ENCODE data around the gene HIGD1C. TPM values are rescaled to one million over a fixed set of nuclear protein-coding genes. Genes with fewer than 3 reads are reported as not detected.
A peak's percentile ranks its signal among the peaks of the same experiment; 100 is the strongest.

HIGD1C gene
- total and polyA plus RNA-seq, 7 donors: not detected

DNA sequence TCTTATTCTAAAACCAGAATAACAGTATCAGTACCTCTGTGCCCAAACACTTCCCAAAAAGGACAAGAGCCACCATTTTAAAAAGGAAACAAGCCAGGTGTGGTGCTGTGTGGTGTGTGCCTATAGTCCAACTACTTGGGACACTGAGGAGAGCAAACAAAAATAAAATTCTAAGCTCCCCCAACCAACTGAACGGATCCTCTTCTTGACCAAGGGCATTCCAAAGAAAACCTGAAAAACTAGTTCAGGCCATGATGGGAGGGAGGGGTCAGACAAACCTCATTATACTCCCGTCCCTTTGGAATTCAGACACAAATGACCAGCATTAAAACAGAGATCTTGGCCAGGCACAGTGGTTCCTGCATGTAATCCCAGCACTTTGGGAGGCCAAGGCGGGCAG lies 53.3 kb downstream of the HIGD1C start:
- H3K27ac ChIP-seq: no peak overlapping the region
- no peak for DNase-seq
- 36 to 74% methylated on average over 3 of the region's 3 CpGs for WGBS, 2 donors
- intact Hi-C loops (cut with DNase I): no loop called here
- H3K4me1 ChIP-seq: no peaks in the 10 kb centered on the region
- TF ChIP-seq POLR2AphosphoS5 (IDR thresholded peaks at IDR 0.05): no peak
- TF ChIP-seq POLR2A (IDR thresholded peaks at IDR 0.05): no peak
- TF ChIP-seq, protein P1, sequence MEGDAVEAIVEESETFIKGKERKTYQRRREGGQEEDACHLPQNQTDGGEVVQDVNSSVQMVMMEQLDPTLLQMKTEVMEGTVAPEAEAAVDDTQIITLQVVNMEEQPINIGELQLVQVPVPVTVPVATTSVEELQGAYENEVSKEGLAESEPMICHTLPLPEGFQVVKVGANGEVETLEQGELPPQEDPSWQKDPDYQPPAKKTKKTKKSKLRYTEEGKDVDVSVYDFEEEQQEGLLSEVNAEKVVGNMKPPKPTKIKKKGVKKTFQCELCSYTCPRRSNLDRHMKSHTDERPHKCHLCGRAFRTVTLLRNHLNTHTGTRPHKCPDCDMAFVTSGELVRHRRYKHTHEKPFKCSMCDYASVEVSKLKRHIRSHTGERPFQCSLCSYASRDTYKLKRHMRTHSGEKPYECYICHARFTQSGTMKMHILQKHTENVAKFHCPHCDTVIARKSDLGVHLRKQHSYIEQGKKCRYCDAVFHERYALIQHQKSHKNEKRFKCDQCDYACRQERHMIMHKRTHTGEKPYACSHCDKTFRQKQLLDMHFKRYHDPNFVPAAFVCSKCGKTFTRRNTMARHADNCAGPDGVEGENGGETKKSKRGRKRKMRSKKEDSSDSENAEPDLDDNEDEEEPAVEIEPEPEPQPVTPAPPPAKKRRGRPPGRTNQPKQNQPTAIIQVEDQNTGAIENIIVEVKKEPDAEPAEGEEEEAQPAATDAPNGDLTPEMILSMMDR (IDR thresholded peaks at IDR 0.05): no peak
- TF ChIP-seq EP300 (IDR thresholded peaks at IDR 0.05): no peak
- no peaks in the 10 kb centered on the region for H3K27me3 ChIP-seq
- no peak overlapping the region for H3K4me3 ChIP-seq
- H3K9me3 ChIP-seq: no peaks in the 10 kb centered on the region
- H3K36me3 ChIP-seq: peaks cover 6 to 71% (median 14%) of the 10 kb centered on the region in 4 donors

DNA sequence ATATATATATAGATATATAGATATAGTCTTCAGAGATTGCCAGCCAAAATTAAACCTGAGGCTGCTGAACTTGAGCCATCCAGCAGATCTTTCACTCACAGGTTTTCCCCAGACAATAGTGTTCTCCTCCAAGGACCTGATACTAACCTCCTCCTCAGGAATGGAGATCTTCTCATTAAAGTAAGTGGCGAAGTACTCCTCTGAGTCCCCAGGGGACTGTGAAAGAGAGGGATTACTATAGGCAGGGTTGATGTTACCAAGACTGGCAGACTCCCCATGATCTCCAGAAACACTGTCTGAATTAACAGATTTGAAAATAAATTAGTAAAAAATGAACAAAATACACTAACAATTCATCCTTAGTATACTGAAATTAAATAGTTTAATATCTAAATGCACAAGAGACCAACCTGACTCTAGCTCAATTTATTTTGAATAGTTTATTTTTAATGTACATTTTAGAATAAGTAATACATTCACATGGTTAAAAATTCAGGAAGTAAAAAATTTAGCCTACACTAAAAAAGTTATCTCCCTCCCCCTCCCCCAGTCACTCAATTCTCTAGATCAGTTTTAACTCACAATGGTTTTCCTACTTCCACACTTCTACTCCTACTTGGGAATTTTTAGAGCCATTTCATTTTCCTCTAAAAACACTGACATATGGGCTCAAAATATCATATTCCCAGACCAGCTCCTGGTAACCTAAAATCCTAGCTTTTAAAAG lies 56.1 kb downstream of the HIGD1C start:
- no peaks in the 10 kb centered on the region for H3K4me1 ChIP-seq
- intact Hi-C loops (cut with DNase I): no loop called here
- 94 to 96% methylated on average over 1 of the region's 1 CpG for WGBS, 2 donors
- no peaks in the 10 kb centered on the region for H3K9me3 ChIP-seq
- H3K27me3 ChIP-seq: no peaks in the 10 kb centered on the region
- no peak for DNase-seq
- no peak overlapping the region for H3K4me3 ChIP-seq
- H3K36me3 ChIP-seq: peaks cover 6 to 48% (median 13%) of the 10 kb centered on the region in 4 donors
- H3K27ac ChIP-seq: peak overlapping the region; percentile 9 to 45 (median 31)
- TF ChIP-seq POLR2A (IDR thresholded peaks at IDR 0.05): no peak
- TF ChIP-seq POLR2AphosphoS5 (IDR thresholded peaks at IDR 0.05): no peak
- TF ChIP-seq, protein P1 (IDR thresholded peaks at IDR 0.05): no peak
- no peak for TF ChIP-seq EP300 (IDR thresholded peaks at IDR 0.05)

DNA sequence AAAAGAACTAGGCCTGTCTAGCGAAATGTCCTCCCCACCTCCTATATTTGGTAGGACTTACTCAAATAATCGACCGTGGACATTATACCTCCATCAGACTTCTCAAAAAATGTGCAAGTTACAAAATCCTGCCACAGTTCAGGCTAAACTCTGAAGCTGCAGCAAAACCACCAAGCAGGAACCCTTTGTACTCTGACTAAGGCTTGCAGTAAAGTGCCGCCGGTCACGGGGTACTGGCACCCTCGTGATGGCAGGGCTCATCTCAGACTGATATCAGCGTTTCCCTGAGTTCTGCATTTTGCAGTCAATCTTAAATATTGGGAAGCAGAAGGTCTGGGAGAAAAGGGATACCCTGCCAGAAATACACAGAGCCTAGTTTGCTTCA lies 56.7 kb downstream of the HIGD1C start:
- 46 to 76% methylated on average over 8 of the region's 8 CpGs for WGBS, 2 donors
- peak overlapping the region; percentile 9 to 45 (median 31) for H3K27ac ChIP-seq
- H3K4me3 ChIP-seq: no peak overlapping the region
- H3K4me1 ChIP-seq: no peaks in the 10 kb centered on the region
- H3K9me3 ChIP-seq: no peaks in the 10 kb centered on the region
- peaks cover 6 to 44% (median 13%) of the 10 kb centered on the region in 4 donors for H3K36me3 ChIP-seq
- peak; percentile 83 for DNase-seq
- intact Hi-C loops (cut with DNase I): no loop called here
- H3K27me3 ChIP-seq: no peaks in the 10 kb centered on the region
- TF ChIP-seq, protein P1 (IDR thresholded peaks at IDR 0.05): no peak
- TF ChIP-seq POLR2A (IDR thresholded peaks at IDR 0.05) (no peak), POLR2AphosphoS5 (IDR thresholded peaks at IDR 0.05) (peak in 3 of 4 donors; percentile 16 to 45 (median 27)), EP300 (IDR thresholded peaks at IDR 0.05) (no peak)

DNA sequence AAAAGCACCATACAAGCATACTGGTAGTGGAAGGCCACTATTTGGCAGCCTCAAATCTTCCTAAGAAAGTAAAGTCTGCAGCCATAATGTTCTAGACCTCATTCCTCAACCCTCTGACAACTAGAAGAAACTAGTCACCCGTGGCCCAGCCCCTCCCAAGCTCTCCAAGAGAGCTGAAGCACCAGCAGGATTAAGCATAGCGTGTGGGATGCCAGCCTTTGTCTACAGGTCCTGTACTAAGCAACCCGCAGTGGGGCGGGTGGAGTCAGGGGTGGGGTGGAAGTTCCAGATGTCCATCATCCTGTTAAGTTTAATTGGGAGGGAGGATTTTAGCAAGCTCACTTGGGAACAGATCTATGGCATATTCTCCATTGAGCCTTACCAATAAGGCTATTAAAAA lies 59.6 kb downstream of the HIGD1C start:
- DNase-seq: no peak
- intact Hi-C loops (cut with DNase I): no loop called here
- no peaks in the 10 kb centered on the region for H3K4me1 ChIP-seq
- peaks cover 0 to 15% (median 0%) of the 10 kb centered on the region in 4 donors for H3K36me3 ChIP-seq
- H3K27ac ChIP-seq: no peak overlapping the region
- no peaks in the 10 kb centered on the region for H3K9me3 ChIP-seq
- no peak overlapping the region for H3K4me3 ChIP-seq
- 66 to 84% methylated on average over 4 of the region's 4 CpGs for WGBS, 2 donors
- H3K27me3 ChIP-seq: no peaks in the 10 kb centered on the region
- TF ChIP-seq POLR2AphosphoS5 (IDR thresholded peaks at IDR 0.05) (no peak), EP300 (IDR thresholded peaks at IDR 0.05) (no peak)

DNA sequence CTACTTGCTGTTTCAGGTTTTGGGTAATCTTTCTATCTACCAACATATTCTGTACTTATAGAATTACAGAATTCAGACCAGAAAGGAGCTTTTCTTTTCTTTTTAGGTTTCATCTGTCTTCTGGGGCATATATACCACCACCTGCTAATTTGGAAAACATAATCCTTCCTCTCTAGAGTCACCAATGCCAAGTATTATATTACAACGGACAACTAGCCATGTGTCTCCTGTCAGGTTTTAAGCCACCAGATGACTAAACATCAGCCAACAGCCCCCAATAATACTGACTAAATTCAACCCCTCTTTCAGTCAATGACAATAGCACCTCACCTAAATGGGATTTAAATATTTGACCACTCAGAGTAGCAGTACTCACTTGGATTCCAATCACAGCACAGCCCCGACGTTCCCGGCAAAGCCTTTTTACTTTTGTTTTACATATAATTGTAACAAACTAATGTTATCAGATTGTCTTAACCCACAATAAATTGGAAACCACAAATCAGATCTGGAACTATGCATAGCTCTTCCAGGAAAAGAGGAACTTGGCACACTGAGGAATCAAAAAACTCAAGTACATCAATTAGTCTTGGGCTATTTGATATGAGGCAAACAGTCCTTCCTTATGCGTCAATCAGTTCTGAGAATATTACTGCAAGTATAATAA lies 60.4 kb downstream of the HIGD1C start:
- TF ChIP-seq EP300 (IDR thresholded peaks at IDR 0.05) (no peak), POLR2A (IDR thresholded peaks at IDR 0.05) (no peak), POLR2AphosphoS5 (IDR thresholded peaks at IDR 0.05) (no peak)
- TF ChIP-seq, protein P1 (IDR thresholded peaks at IDR 0.05): no peak
- H3K27ac ChIP-seq: no peak overlapping the region
- H3K4me1 ChIP-seq: no peaks in the 10 kb centered on the region
- no peaks in the 10 kb centered on the region for H3K9me3 ChIP-seq
- peaks cover 0 to 8% (median 0%) of the 10 kb centered on the region in 4 donors for H3K36me3 ChIP-seq
- H3K4me3 ChIP-seq: no peak overlapping the region
- intact Hi-C loops (cut with DNase I): no loop called here
- WGBS, 2 donors: 80 to 88% methylated on average over 5 of the region's 5 CpGs
- no peaks in the 10 kb centered on the region for H3K27me3 ChIP-seq
- no peak for DNase-seq
